ENCODE measurements around the gene FEN1. TPM values are rescaled to one million over a fixed set of nuclear protein-coding genes. Genes with fewer than 3 reads are reported as not detected.

Gene FEN1
- total RNA-seq, 4 donors from 2014 or later, result 5.0 to 10.2 (median 7.5) TPM

- TF ChIP-seq POLR2A (IDR thresholded peaks at IDR 0.05; ENCODE audit: low read depth) (no peak), POLR2AphosphoS5 (IDR thresholded peaks at IDR 0.05) (peak in 1 of 2 donors; percentile 43), EP300 (IDR thresholded peaks at IDR 0.05) (no peak), CTCF (IDR thresholded peaks at IDR 0.05) (no peak)
- no peaks in the 10 kb centered on the region for H3K27me3 ChIP-seq
- no peak for DNase-seq (ENCODE audit: extremely low spot score)
- peak overlapping the region; percentile 77 to 91 (median 86) for H3K27ac ChIP-seq (replicated peaks in 1 of 4)
- 36% methylated on average over 8 of the region's 8 CpGs for WGBS
- no peaks in the 10 kb centered on the region for H3K9me3 ChIP-seq
- H3K4me1 ChIP-seq, result peaks cover 29 to 79% (median 68%) of the 10 kb centered on the region in 4 donors
- no peaks in the 10 kb centered on the region for H3K36me3 ChIP-seq
- peak overlapping the region in 1 of 4 donors; percentile 61 for H3K4me3 ChIP-seq
- intact Hi-C loops (cut with DNase I), result no loop called here
Observed at GRCh38 chr11:61830237-61831105, 37.8 kb downstream of the FEN1 start.

- intact Hi-C loops (cut with DNase I), result no loop called here
- Histone ChIP-seq H3K4me1 (peaks cover 31 to 75% (median 64%) of the 10 kb centered on the region in 4 donors), H3K9me3 (no peaks in the 10 kb centered on the region), H3K36me3 (no peaks in the 10 kb centered on the region), H3K27me3 (no peaks in the 10 kb centered on the region), H3K27ac (replicated peaks in 1 of 4) (peak overlapping the region in 2 of 4 donors; percentile 82 to 91), H3K4me3 (no peak overlapping the region)
- TF ChIP-seq CTCF (IDR thresholded peaks at IDR 0.05) (no peak), POLR2AphosphoS5 (IDR thresholded peaks at IDR 0.05) (no peak), EP300 (IDR thresholded peaks at IDR 0.05) (no peak), POLR2A (IDR thresholded peaks at IDR 0.05; ENCODE audit: low read depth) (no peak)
- WGBS, result 78% methylated on average over 3 of the region's 4 CpGs
- DNase-seq (ENCODE audit: extremely low spot score), result no peak
Observed at GRCh38 chr11:61832207-61832606, 39.5 kb downstream of the FEN1 start.

GRCh38 chr11:61832754-61833153 lies 40.0 kb downstream of the FEN1 start:
- H3K4me1 ChIP-seq, result peaks cover 31 to 70% (median 60%) of the 10 kb centered on the region in 4 donors
- no peaks in the 10 kb centered on the region for H3K27me3 ChIP-seq
- 75% methylated on average over 6 of the region's 7 CpGs for WGBS
- no peaks in the 10 kb centered on the region for H3K9me3 ChIP-seq
- DNase-seq (ENCODE audit: extremely low spot score), result no peak
- H3K4me3 ChIP-seq, result no peak overlapping the region
- peaks cover 0 to 1% (median 0%) of the 10 kb centered on the region in 4 donors for H3K36me3 ChIP-seq
- intact Hi-C loops (cut with DNase I), result no loop called here
- TF ChIP-seq POLR2A (IDR thresholded peaks at IDR 0.05; ENCODE audit: low read depth), result no peak
- no peak for TF ChIP-seq CTCF (IDR thresholded peaks at IDR 0.05)
- no peak for TF ChIP-seq POLR2AphosphoS5 (IDR thresholded peaks at IDR 0.05)
- no peak for TF ChIP-seq EP300 (IDR thresholded peaks at IDR 0.05)
- peak overlapping the region in 2 of 4 donors; percentile 82 to 91 for H3K27ac ChIP-seq (replicated peaks in 1 of 4)

GRCh38 chr11:61833471-61833870 lies 40.8 kb downstream of the FEN1 start:
- intact Hi-C loops (cut with DNase I), result no loop called here
- no peak for DNase-seq (ENCODE audit: extremely low spot score)
- no peaks in the 10 kb centered on the region for H3K27me3 ChIP-seq
- peaks cover 0 to 9% (median 0%) of the 10 kb centered on the region in 4 donors for H3K36me3 ChIP-seq
- WGBS, result 92% methylated on average over 11 of the region's 11 CpGs
- no peaks in the 10 kb centered on the region for H3K9me3 ChIP-seq
- peaks cover 28 to 63% (median 53%) of the 10 kb centered on the region in 4 donors for H3K4me1 ChIP-seq
- no peak overlapping the region for H3K4me3 ChIP-seq
- peak overlapping the region in 2 of 4 donors; percentile 79 to 82 for H3K27ac ChIP-seq (replicated peaks in 1 of 4)
- TF ChIP-seq EP300 (IDR thresholded peaks at IDR 0.05), result no peak
- no peak for TF ChIP-seq POLR2A (IDR thresholded peaks at IDR 0.05; ENCODE audit: low read depth)
- TF ChIP-seq POLR2AphosphoS5 (IDR thresholded peaks at IDR 0.05), result no peak
- TF ChIP-seq CTCF (IDR thresholded peaks at IDR 0.05), result no peak

Data from esophagus muscularis mucosa (tissue), 4 donors.